Fibroblast of the aortic adventitia (primary cell): ENCODE measurements around the gene MAML3. TPM values are rescaled to one million over a fixed set of nuclear protein-coding genes. Genes with fewer than 3 reads are reported as not detected.

ENCODE experiments used
- DNase-seq: peaks from one replicate; pipeline ENCODE4 v3.0.0-alpha.2; 2010; ENCODE audit warnings: low read depth
- H3K4me3 ChIP-seq: 2 replicates; pipeline ENCODE4 v1.5.1; 2011; ENCODE audit warnings: low read depth, mild to moderate bottlenecking, control low read depth, low read length, moderate library complexity
- CTCF ChIP-seq: IDR thresholded peaks from 2 replicates; pipeline ENCODE4 v1.5.1; 2011; ENCODE audit warnings: mild to moderate bottlenecking, low read length, control low read depth, inconsistent platforms; ENCODE audit not compliant: insufficient read depth
- total RNA-seq: library from RNA; depleted of rRNA; stranded (reverse); fragments of >200 nt; gene quantifications from 2 replicates; pipeline ENCODE4 v1.2.3, GENCODE V29; 2012; ENCODE audit warnings: low replicate concordance

MAML3 gene
- total RNA-seq, 1 donor, result 4.6 TPM

- DNase-seq, result no peak
- no peak for TF ChIP-seq CTCF
- no peak overlapping the region for H3K4me3 ChIP-seq
Measured at GRCh38 chr4:140056015-140056414, 98.0 kb downstream of the MAML3 start.

GRCh38 chr4:140054861-140055260 lies 99.1 kb downstream of the MAML3 start:
- H3K4me3 ChIP-seq, result no peak overlapping the region
- no peak for TF ChIP-seq CTCF
- no peak for DNase-seq

GRCh38 chr4:140053185-140053584 lies 100.8 kb downstream of the MAML3 start:
- DNase-seq, result no peak
- TF ChIP-seq CTCF, result no peak
- H3K4me3 ChIP-seq, result no peak overlapping the region

GRCh38 chr4:140052050-140052449 lies 101.9 kb downstream of the MAML3 start:
- peak; percentile 57 for DNase-seq

GRCh38 chr4:140049849-140050637 lies 103.9 kb downstream of the MAML3 start:
- peak; percentile 54 for DNase-seq
- peak; percentile 36 for TF ChIP-seq CTCF
- no peak overlapping the region for H3K4me3 ChIP-seq

More at GRCh38 chr4:140052050-140052449, 101.9 kb downstream of the MAML3 start:
- H3K4me3 ChIP-seq, result no peak overlapping the region
- TF ChIP-seq CTCF, result peak; percentile 71

GRCh38 chr4:140049024-140049848 lies 104.7 kb downstream of the MAML3 start:
- peak overlapping the region; percentile 47 for H3K4me3 ChIP-seq
- TF ChIP-seq CTCF, result no peak
- DNase-seq, result peak; percentile 33
